K562 (cell line): ENCODE results near the gene RIT1. TPM values are rescaled to one million over a fixed set of nuclear protein-coding genes. Genes with fewer than 3 reads are reported as not detected.
A peak's percentile ranks its signal among the peaks of the same experiment; 100 is the strongest.

ENCODE experiments used
- BRCA1 ChIP-seq, 2 experiments: fragments of 450-650 bp in 1 of 2; sonication (generic) in 1 of 2; formaldehyde crosslinking in 1 of 2; IDR thresholded peaks; 2 replicates each; pipeline versions ENCODE4 v1.5.0 to v1.6.1; 2017 to 2020; ENCODE audit warnings: mild to moderate bottlenecking in 1 of 2, missing genetic modification reagents in 1 of 2
- CBX3 ChIP-seq, 2 experiments: IDR thresholded peaks; 1 replicate in 1 of 2; 2 replicates in 1 of 2; pipeline ENCODE4 v1.6.1; 2012; ENCODE audit warnings: inconsistent platforms in 2 of 2, low read length in 2 of 2, borderline replicate concordance in 1 of 2, control low read depth in 1 of 2
- CUX1 ChIP-seq: fragments of 200-800 bp; sonication (Bioruptor generic); IDR thresholded peaks from 2 replicates; pipeline ENCODE4 v1.6.1; 2016; ENCODE audit warnings: missing genetic modification characterization, missing compliant biosample characterization
- HNRNPLL ChIP-seq: fragments of 200-400 bp; formaldehyde crosslinking; IDR thresholded peaks from 2 replicates; pipeline ENCODE4 v1.6.1; 2017; ENCODE audit warnings: low read length, low read depth, mild to moderate bottlenecking; ENCODE audit not compliant: poor library complexity, severe bottlenecking
- HSF4 ChIP-seq: fragments of 250-450 bp; sonication (Bioruptor Pico); IDR thresholded peaks from 2 replicates; pipeline ENCODE4 v2.1.2; 2022; ENCODE audit warnings: mild to moderate bottlenecking, moderate library complexity, borderline replicate concordance
- MTA1 ChIP-seq: fragments of 450-650 bp; IDR thresholded peaks from 2 replicates; pipeline ENCODE4 v1.6.1; 2017; ENCODE audit warnings: borderline replicate concordance
- NR2C1 ChIP-seq, 2 experiments: fragments of 450-650 bp; IDR thresholded peaks; 2 replicates each; pipeline ENCODE4 v1.6.1; 2017; ENCODE audit warnings: mild to moderate bottlenecking in 2 of 2, antibody characterized with exemption in 1 of 2, inconsistent platforms in 1 of 2, missing compliant biosample characterization in 1 of 2, missing genetic modification characterization in 1 of 2
- PBX2 ChIP-seq, 2 experiments: IDR thresholded peaks in 1 of 2; conservative IDR thresholded peaks in 1 of 2; 2 replicates each; pipeline ENCODE4 v1.6.1; 2016; ENCODE audit warnings: low read depth in 2 of 2, mild to moderate bottlenecking in 1 of 2, missing compliant biosample characterization in 1 of 2, missing genetic modification characterization in 1 of 2, moderate library complexity in 1 of 2
- POLR2A ChIP-seq: fragments of 450-650 bp; conservative IDR thresholded peaks from 2 replicates; pipeline ENCODE4 v1.6.1; 2016
- POLR2AphosphoS5 ChIP-seq: IDR thresholded peaks from 2 replicates; pipeline ENCODE4 v1.6.1; 2011; ENCODE audit warnings: mild to moderate bottlenecking, low read depth, low read length, moderate library complexity; ENCODE audit not compliant: control insufficient read depth, insufficient read depth
- POLR2H ChIP-seq: IDR thresholded peaks from 2 replicates; pipeline ENCODE4 v1.6.1; 2016; ENCODE audit warnings: missing genetic modification characterization, low read depth, mild to moderate bottlenecking, control low read depth, missing compliant biosample characterization, moderate library complexity
- RHOXF2B ChIP-seq: fragments of 250-450 bp; sonication (Bioruptor Pico); conservative IDR thresholded peaks from 2 replicates; pipeline ENCODE4 v1.5.1; 2021
- ZBED1 ChIP-seq: IDR thresholded peaks from 2 replicates; pipeline ENCODE4 v1.6.1; 2014
- ZFX ChIP-seq: sonication (generic); formaldehyde crosslinking; IDR thresholded peaks from 2 replicates; pipeline ENCODE4 v1.8.0; 2022; ENCODE audit warnings: mild to moderate bottlenecking, missing genetic modification reagents, moderate library complexity
- ZNF277 ChIP-seq: fragments of 250-450 bp; sonication (Bioruptor Pico); IDR thresholded peaks from 2 replicates; pipeline ENCODE4 v1.8.0; 2022; ENCODE audit warnings: inconsistent platforms, mild to moderate bottlenecking, moderate library complexity, borderline replicate concordance
- ZNF444 ChIP-seq: fragments of 250-450 bp; sonication (Bioruptor Pico); IDR thresholded peaks from 2 replicates; pipeline ENCODE4 v1.4.0; 2020; ENCODE audit warnings: mild to moderate bottlenecking, moderate library complexity
- ZNF766 ChIP-seq: fragments of 200-800 bp; sonication (Bioruptor generic); conservative IDR thresholded peaks from 2 replicates; pipeline ENCODE4 v1.6.1; 2016; ENCODE audit warnings: missing genetic modification characterization, missing compliant biosample characterization
- polyA plus RNA-seq, 8 experiments: library from polyadenylated mRNA; depleted of rRNA in 4 of 8; stranded (reverse) in 5 of 8; unstranded in 3 of 8; fragments of >200 nt; fragmentation: Nextera tagmentation in 2 of 8; fragmentation: Illumina TruSeq in 1 of 8; extraction: Ambion mirVana in 2 of 8; extraction: Trizol in 1 of 8; gene quantifications; 2 replicates each; pipeline versions ENCODE4 v1.2.1 to v1.2.3, GENCODE V29; 2011 to 2014; ENCODE audit warnings: inconsistent platforms in 1 of 8, missing spikeins in 1 of 8
- total RNA-seq, 7 experiments: library from RNA; depleted of rRNA in 6 of 7; stranded (reverse); fragments of >200 nt in 6 of 7; fragmentation: Illumina TruSeq in 2 of 7; extraction: Trizol in 2 of 7; gene quantifications; 2 replicates each; pipeline versions ENCODE4 v1.2.1 to v1.2.3, GENCODE V29; 2011 to 2021; ENCODE audit warnings: low replicate concordance in 1 of 7

Gene RIT1
- total and polyA plus RNA-seq, 9 of the 15 experiments (the other 6 are each of a cell fraction or from before 2014, with no cell fraction given): 13.5 to 57.6 (median 22.9) TPM

- peak; percentile 70; the same call in 1 of the 2 replicates for TF ChIP-seq CUX1 (CRISPR knock-in tag)
- peak; percentile 92 for TF ChIP-seq ZNF766 (CRISPR knock-in tag)
- no peak for TF ChIP-seq BRCA1 (IDR thresholded peaks at IDR 0.05)
- TF ChIP-seq BRCA1 (CRISPR knock-in tag; IDR thresholded peaks at IDR 0.05): no peak
- TF ChIP-seq ZFX: peak; percentile 90
- TF ChIP-seq NR2C1 (IDR thresholded peaks at IDR 0.05): peak; percentile 99
- peak; percentile 100 for TF ChIP-seq NR2C1 (tag; IDR thresholded peaks at IDR 0.05)
- TF ChIP-seq HSF4 (CRISPR knock-in tag): no peak
- peak; percentile 97 for TF ChIP-seq POLR2AphosphoS5
- TF ChIP-seq RHOXF2B (CRISPR knock-in tag): 0 out of 2 replicates have a peak, but pooled peaks have one; percentile 16
- TF ChIP-seq ZNF444 (CRISPR knock-in tag): no peak
- TF ChIP-seq CBX3 (IDR thresholded peaks at IDR 0.05; ENCODE audit: borderline replicate concordance in 1 of 2, low read length in 2 of 2): peak in 1 of 2 experiments; percentile 34; a peak in 1 of 3 replicates
- no peak for TF ChIP-seq ZNF277
- peak; percentile 96 for TF ChIP-seq POLR2H
- TF ChIP-seq PBX2 (CRISPR knock-in tag; IDR thresholded peaks at IDR 0.05; ENCODE audit: low read depth): peak; percentile 27; the same call in 1 of the 2 replicates
- peak; percentile 99 for TF ChIP-seq PBX2 (tag; conservative IDR thresholded peaks at IDR 0.05; ENCODE audit: low read depth)
- no peak for TF ChIP-seq MTA1
- peak; percentile 76 for TF ChIP-seq ZBED1
- TF ChIP-seq POLR2A: peak; percentile 99
- TF ChIP-seq HNRNPLL: peak; percentile 70
These were observed 23.2 kb upstream of the RIT1 start, which contains the start of gene KHDC4 (continued) for GRCh38 chr1:155934097-155934935.
